Heart left ventricle (tissue), 16 donors: ENCODE data around the gene EPHA8. TPM values are rescaled to one million over a fixed set of nuclear protein-coding genes. Genes with fewer than 3 reads are reported as not detected.

Experiments used
- ATAC-seq, 4 donors: fragments of 200-7000 bp; cut with Tn5 transposase; one replicate each; pipeline ENCODE4 v1.9.1; 2020 to 2022; ENCODE audit warnings: moderate library complexity in 4 of 4, mild to moderate bottlenecking in 3 of 4, moderate number of reproducible peaks in 1 of 4
- DNase-seq, 5 donors: peaks; one replicate each; pipeline ENCODE4 v3.0.0-alpha.2; 2020
- H3K27ac ChIP-seq, 12 donors: fragments of 200-600 bp; sonication (generic) in 4 of 12; one replicate each; pipeline versions ENCODE4 v1.5.0 to v1.8.0; 2016 to 2022; ENCODE audit warnings: mild to moderate bottlenecking in 2 of 12
- H3K27me3 ChIP-seq, 9 donors: fragments of 200-600 bp; sonication (generic) in 2 of 9; one replicate each; pipeline versions ENCODE4 v1.5.1 to v1.8.0; 2016 to 2022; ENCODE audit warnings: mild to moderate bottlenecking in 3 of 9
- H3K36me3 ChIP-seq, 9 donors: fragments of 200-600 bp; sonication (generic) in 2 of 9; one replicate each; pipeline versions ENCODE4 v1.5.0 to v1.8.0; 2018 to 2022; ENCODE audit warnings: mild to moderate bottlenecking in 2 of 9
- H3K4me1 ChIP-seq, 12 donors: fragments of 200-600 bp; sonication (generic) in 4 of 12; one replicate each; pipeline versions ENCODE4 v1.5.0 to v1.8.0; 2016 to 2022; ENCODE audit warnings: mild to moderate bottlenecking in 3 of 12
- H3K4me3 ChIP-seq, 12 donors: fragments of 200-600 bp; sonication (generic) in 4 of 12; one replicate each; pipeline versions ENCODE4 v1.5.0 to v1.8.0; 2017 to 2022; ENCODE audit warnings: mild to moderate bottlenecking in 9 of 12, moderate library complexity in 4 of 12
- H3K9me3 ChIP-seq, 12 donors: fragments of 200-600 bp; sonication (generic) in 4 of 12; one replicate each; pipeline versions ENCODE4 v1.5.0 to v1.8.0; 2016 to 2022; ENCODE audit warnings: mild to moderate bottlenecking in 1 of 12
- CTCF ChIP-seq, 12 donors: fragments of 200-600 bp; sonication (generic) in 4 of 12; IDR thresholded peaks; one replicate each; pipeline versions ENCODE4 v1.5.0 to v1.8.0; 2018 to 2022; ENCODE audit warnings: antibody characterized with exemption in 12 of 12, mild to moderate bottlenecking in 5 of 12
- POLR2A ChIP-seq, 2 donors: fragments of 450-650 bp; IDR thresholded peaks; one replicate each; pipeline ENCODE4 v1.6.1; 2017; ENCODE audit warnings: antibody characterized with exemption in 2 of 2, mild to moderate bottlenecking in 2 of 2, moderate library complexity in 2 of 2
- WGBS, 4 donors: extraction: QIAGEN DNeasy Blood & Tissue Kit in 2 of 4; methylation state at CpG; one replicate each; pipeline versions ENCODE4 v1.1.5 to v1.1.7; 2013 to 2018; 5-methylcytosine and 5-hydroxymethylcytosine counted together
- intact Hi-C, 10 donors: fragments of 100-400 bp; cut with DNase I; formaldehyde crosslinking; loops; one replicate each; pipeline versions ENCODE4 v1.11.1 to v1.14.2; 2022
- polyA plus RNA-seq, 2 donors: library from polyadenylated mRNA; stranded (reverse); fragments of 200-250 nt; gene quantifications; one replicate each; pipeline ENCODE4 v1.2.3, GENCODE V29; 2013
- total RNA-seq, 9 donors: library from RNA; depleted of rRNA in 2 of 9; stranded (reverse); fragments of >200 nt in 2 of 9; fragmentation: NEBNext Ultra II Directional in 3 of 9; extraction: Animal tissue kit (Norgen Biotek cat#: 25700) in 3 of 9; gene quantifications; one replicate each; pipeline versions ENCODE4 v1.1.0 to v1.2.4, GENCODE V29; 2016 to 2023
- donor health status: ischemic (EF 13 %, LVEDD 7.1; RV severe dilation, severe dysfunction).
- donor health status: healthy with polysubstance abuse.
- donor health status: DM: no; HTN: yes; CAD: no.
- donor health status: DM: no; HTN: no; CAD: no.
- donor health status: ischemic (EF 25% LVEDD 6.9; RV normal size, moderate dysfunction).
- donor health status: ischemic (EF 25% LVEDD 5.7; RV mildly dilated, moderate dysfunction).
- donor health status: healthy.
- donor health status: DM: yes; HTN: yes; CAD: no.
- donor health status: ischemic (EF 35%, LVEDD 5.7; RV mildly dilated, moderate dysfunction).
- donor health status: nonischemic (EF 11% LVEDD 7.7; RV severe dilation, severe dysfunction).
- donor health status: DM: yes; HTN: yes; CAD: no.
- donor health status: PGD.
- donor health status: ischemic (EF 29% LVEDD 5.4; RV normal size, mild dysfunction).
- donor health status: nonischemic (EF 23%, LVEDD 6.1; RV moderate dilation, normal function).

Gene EPHA8
- total and polyA plus RNA-seq, 11 donors = 0.08 to 0.12 TPM; not detected in 9

DNA sequence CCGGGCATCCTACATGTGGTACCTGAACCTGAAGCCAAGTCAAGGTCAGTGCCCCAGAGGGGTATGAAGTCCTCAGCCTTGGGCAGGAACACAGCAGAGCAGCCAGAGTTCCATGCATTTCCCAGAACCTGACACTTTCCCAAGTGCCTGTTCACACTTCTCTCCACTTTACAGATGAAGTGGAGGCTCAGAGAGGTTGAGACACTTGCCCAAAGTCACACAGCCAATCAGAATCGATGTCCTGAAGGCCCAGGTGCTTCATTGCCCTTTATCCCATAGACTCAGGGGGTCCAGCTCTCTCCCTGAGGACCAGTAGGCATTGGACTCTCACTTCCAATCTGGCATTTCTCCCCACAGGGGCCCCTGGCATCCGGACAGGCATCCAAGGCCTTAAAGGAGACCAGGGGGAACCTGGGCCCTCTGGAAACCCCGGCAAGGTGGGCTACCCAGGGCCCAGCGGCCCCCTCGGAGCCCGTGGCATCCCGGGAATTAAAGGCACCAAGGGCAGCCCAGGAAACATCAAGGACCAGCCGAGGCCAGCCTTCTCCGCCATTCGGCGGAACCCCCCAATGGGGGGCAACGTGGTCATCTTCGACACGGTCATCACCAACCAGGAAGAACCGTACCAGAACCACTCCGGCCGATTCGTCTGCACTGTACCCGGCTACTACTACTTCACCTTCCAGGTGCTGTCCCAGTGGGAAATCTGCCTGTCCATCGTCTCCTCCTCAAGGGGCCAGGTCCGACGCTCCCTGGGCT lies 75.4 kb downstream of the EPHA8 start:
- Histone ChIP-seq H3K27me3 (peaks cover 0 to 26% (median 0%) of the 10 kb centered on the region in 9 donors), H3K4me1 (peaks cover 0 to 26% (median 0%) of the 10 kb centered on the region in 12 donors), H3K36me3 (no peaks in the 10 kb centered on the region), H3K9me3 (no peaks in the 10 kb centered on the region), H3K27ac (peak overlapping the region in 1 of 12 donors; percentile 80), H3K4me3 (peak overlapping the region in 7 of 12 donors; percentile 7 to 61 (median 24))
- 76 to 79% (median 78%) methylated on average over 22 to 23 of the region's 23 CpGs for WGBS, 4 donors
- TF ChIP-seq POLR2A (IDR thresholded peaks at IDR 0.05) (no peak), CTCF (IDR thresholded peaks at IDR 0.05) (no peak)
- no peak for DNase-seq
- intact Hi-C loops = loop anchor here in 2 of 10 donors (10.0 kb wide), 2 partner anchors 104 to 504 kb away; no protein-coding TSS in a partner anchor
- no peak for ATAC-seq

DNA sequence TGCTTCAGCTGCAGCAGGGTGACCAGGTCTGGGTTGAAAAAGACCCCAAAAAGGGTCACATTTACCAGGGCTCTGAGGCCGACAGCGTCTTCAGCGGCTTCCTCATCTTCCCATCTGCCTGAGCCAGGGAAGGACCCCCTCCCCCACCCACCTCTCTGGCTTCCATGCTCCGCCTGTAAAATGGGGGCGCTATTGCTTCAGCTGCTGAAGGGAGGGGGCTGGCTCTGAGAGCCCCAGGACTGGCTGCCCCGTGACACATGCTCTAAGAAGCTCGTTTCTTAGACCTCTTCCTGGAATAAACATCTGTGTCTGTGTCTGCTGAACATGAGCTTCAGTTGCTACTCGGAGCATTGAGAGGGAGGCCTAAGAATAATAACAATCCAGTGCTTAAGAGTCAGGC lies 76.0 kb downstream of the EPHA8 start:
- intact Hi-C loops = loop anchor here in 2 of 10 donors (10.0 kb wide), 2 partner anchors 104 to 504 kb away; no protein-coding TSS in a partner anchor
- Histone ChIP-seq H3K27ac (peak overlapping the region in 1 of 12 donors; percentile 80), H3K4me3 (peak overlapping the region in 5 of 12 donors; percentile 7 to 61 (median 35)), H3K27me3 (peaks cover 0 to 26% (median 0%) of the 10 kb centered on the region in 9 donors), H3K9me3 (no peaks in the 10 kb centered on the region), H3K4me1 (peaks cover 0 to 26% (median 0%) of the 10 kb centered on the region in 12 donors), H3K36me3 (no peaks in the 10 kb centered on the region)
- peak in 1 of 5 donors; percentile 31 for DNase-seq
- TF ChIP-seq CTCF (IDR thresholded peaks at IDR 0.05) (no peak), POLR2A (IDR thresholded peaks at IDR 0.05) (no peak)
- WGBS, 4 donors = 25 to 46% (median 29%) methylated on average over 7 to 8 of the region's 8 CpGs
- ATAC-seq = no peak

DNA sequence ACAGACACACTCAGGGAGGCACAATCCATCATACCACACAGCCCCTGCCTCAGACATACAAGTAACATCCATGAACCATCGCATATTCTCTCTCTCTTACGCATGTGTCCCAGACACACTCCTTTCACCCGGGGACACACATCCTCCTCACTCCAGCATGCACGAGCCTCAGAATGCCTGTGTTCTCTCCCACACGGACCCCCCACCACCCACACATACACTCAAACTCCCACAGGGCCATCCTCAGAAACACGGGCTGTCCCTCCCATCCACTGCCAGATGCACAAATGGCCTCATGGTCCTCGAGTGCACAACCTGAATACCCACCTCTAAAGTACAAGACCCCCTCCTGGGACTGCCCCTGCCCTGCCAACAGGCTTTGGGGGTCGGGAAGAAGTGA lies 78.0 kb downstream of the EPHA8 start:
- peaks cover 0 to 26% (median 0%) of the 10 kb centered on the region in 9 donors for H3K27me3 ChIP-seq
- H3K36me3 ChIP-seq = no peaks in the 10 kb centered on the region
- H3K4me1 ChIP-seq = peaks cover 0 to 15% (median 0%) of the 10 kb centered on the region in 12 donors
- 58 to 70% (median 65%) methylated on average over 8 of the region's 8 CpGs for WGBS, 4 donors
- peak overlapping the region in 1 of 12 donors; percentile 75 for H3K27ac ChIP-seq
- intact Hi-C loops = loop anchor here in 9 of 10 donors (5.0 to 10.0 kb wide), 4 partner anchors 114 to 536 kb away; no protein-coding TSS in a partner anchor
- DNase-seq (no peak), ATAC-seq (no peak)
- no peak for TF ChIP-seq POLR2A (IDR thresholded peaks at IDR 0.05)
- TF ChIP-seq CTCF (IDR thresholded peaks at IDR 0.05) = no peak
- no peak overlapping the region for H3K4me3 ChIP-seq
- no peaks in the 10 kb centered on the region for H3K9me3 ChIP-seq
